Hepatocyte (in vitro differentiated cells): ENCODE results near the gene KLC1. TPM values are rescaled to one million over a fixed set of nuclear protein-coding genes. Genes with fewer than 3 reads are reported as not detected.

Source experiments
- DNase-seq: peaks from one replicate; pipeline ENCODE4 v3.0.0-alpha.2; 2016; ENCODE audit warnings: low spot score
- H2AFZ ChIP-seq: fragments of 200-600 bp; sonication (generic); 2 replicates; pipeline ENCODE4 v1.6.0; 2016; ENCODE audit warnings: antibody characterized with exemption, mild to moderate bottlenecking
- H3K27ac ChIP-seq: fragments of 200-600 bp; sonication (generic); 2 replicates; pipeline ENCODE4 v1.5.1; 2016; ENCODE audit warnings: mild to moderate bottlenecking
- H3K27me3 ChIP-seq: fragments of 200-600 bp; sonication (generic); 2 replicates; pipeline ENCODE4 v1.6.1; 2016
- H3K36me3 ChIP-seq: fragments of 200-600 bp; sonication (generic); replicated peaks from 2 replicates; pipeline ENCODE4 v1.5.1; 2016; ENCODE audit warnings: low read depth; ENCODE audit not compliant: insufficient read depth
- H3K4me1 ChIP-seq: fragments of 200-600 bp; sonication (generic); 2 replicates; pipeline ENCODE4 v1.5.1; 2016; ENCODE audit warnings: mild to moderate bottlenecking, moderate library complexity; ENCODE audit not compliant: insufficient read depth
- H3K4me2 ChIP-seq: fragments of 200-600 bp; sonication (generic); 2 replicates; pipeline ENCODE4 v1.6.0; 2016
- H3K4me3 ChIP-seq: fragments of 200-600 bp; sonication (generic); 2 replicates; pipeline ENCODE4 v1.5.1; 2016; ENCODE audit warnings: mild to moderate bottlenecking
- H3K79me2 ChIP-seq: fragments of 200-600 bp; sonication (generic); 2 replicates; pipeline ENCODE4 v1.6.0; 2017; ENCODE audit warnings: mild to moderate bottlenecking
- H3K9me2 ChIP-seq: fragments of 200-600 bp; sonication (generic); replicated peaks from 2 replicates; pipeline ENCODE4 v1.6.0; 2017; ENCODE audit warnings: mild to moderate bottlenecking; ENCODE audit not compliant: insufficient read depth
- H3K9me3 ChIP-seq: fragments of 200-600 bp; sonication (generic); 2 replicates; pipeline ENCODE4 v1.5.1; 2016; ENCODE audit warnings: low read depth, mild to moderate bottlenecking
- H4K20me1 ChIP-seq: fragments of 200-600 bp; sonication (generic); 2 replicates; pipeline ENCODE4 v1.6.0; 2016; ENCODE audit warnings: mild to moderate bottlenecking; ENCODE audit not compliant: insufficient read depth, poor library complexity, severe bottlenecking
- EZH2 ChIP-seq: fragments of 200-600 bp; sonication (generic); IDR thresholded peaks from 2 replicates; pipeline ENCODE4 v1.6.1; 2016; ENCODE audit warnings: antibody characterized with exemption, mild to moderate bottlenecking, borderline replicate concordance
- EZH2phosphoT487 ChIP-seq: fragments of 200-600 bp; sonication (generic); IDR thresholded peaks from one replicate; pipeline ENCODE4 v1.6.1; 2018; ENCODE audit warnings: antibody characterized with exemption, mild to moderate bottlenecking, low read depth, moderate library complexity; ENCODE audit not compliant: unreplicated experiment, severe bottlenecking
- WGBS: methylation state at CpG from one replicate; pipeline ENCODE4 v1.1.6; 2016; ENCODE audit warnings: low lambda C conversion rate; ENCODE audit errors: missing lambda C conversion rate; 5-methylcytosine and 5-hydroxymethylcytosine counted together
- polyA plus RNA-seq: library from polyadenylated mRNA; unstranded; fragments of >200 nt; fragmentation: Nextera tagmentation; extraction: Ambion mirVana; gene quantifications from 2 replicates; pipeline ENCODE4 v1.2.1, GENCODE V29; 2016
- total RNA-seq: library from RNA; depleted of rRNA; stranded (reverse); fragments of >200 nt; gene quantifications from 2 replicates; pipeline ENCODE4 v1.2.3, GENCODE V29; 2014
- TF ChIP-seq, protein P1 (sequence below): fragments of 200-600 bp; sonication (generic); IDR thresholded peaks from 2 replicates; pipeline ENCODE4 v1.5.1; 2016; ENCODE audit warnings: antibody characterized with exemption, mild to moderate bottlenecking; ENCODE audit not compliant: poor library complexity

KLC1 gene
- total and polyA plus RNA-seq, 2 experiments from 2014 or later, result 95.4 to 115 TPM

DNA sequence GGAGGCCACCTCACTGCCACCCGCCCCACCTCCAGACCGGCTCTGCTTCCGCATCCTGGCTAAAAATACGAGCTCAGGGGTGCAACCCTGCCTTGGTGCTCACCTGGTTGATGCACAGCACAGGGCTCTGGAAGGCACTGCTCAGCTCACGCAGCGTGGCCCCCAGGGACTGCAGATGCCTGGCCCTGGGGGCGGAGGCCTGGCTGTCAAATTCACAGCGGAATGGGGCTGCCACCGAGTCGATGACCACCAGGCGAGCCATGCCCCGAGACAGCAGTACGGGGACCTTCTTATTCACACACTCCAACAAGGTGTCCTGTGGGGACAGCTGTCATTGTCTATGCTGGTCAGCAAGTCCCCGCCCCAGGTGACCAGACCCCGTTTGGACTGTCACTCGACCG is 70.2 kb downstream of the KLC1 start:
- Histone ChIP-seq H3K27ac (no peak overlapping the region), H3K36me3 (no peaks in the 10 kb centered on the region), H4K20me1 (peaks cover 11% of the 10 kb centered on the region), H3K9me3 (no peaks in the 10 kb centered on the region), H3K4me2 (no peak overlapping the region), H2AFZ (no peak overlapping the region), H3K27me3 (no peaks in the 10 kb centered on the region), H3K4me1 (peaks cover 27% of the 10 kb centered on the region), H3K9me2 (no peaks in the 10 kb centered on the region), H3K4me3 (no peak overlapping the region), H3K79me2 (peaks cover 5% of the 10 kb centered on the region)
- DNase-seq, result no peak
- 85% methylated on average over 16 of the region's 17 CpGs for WGBS
- TF ChIP-seq, protein P1, sequence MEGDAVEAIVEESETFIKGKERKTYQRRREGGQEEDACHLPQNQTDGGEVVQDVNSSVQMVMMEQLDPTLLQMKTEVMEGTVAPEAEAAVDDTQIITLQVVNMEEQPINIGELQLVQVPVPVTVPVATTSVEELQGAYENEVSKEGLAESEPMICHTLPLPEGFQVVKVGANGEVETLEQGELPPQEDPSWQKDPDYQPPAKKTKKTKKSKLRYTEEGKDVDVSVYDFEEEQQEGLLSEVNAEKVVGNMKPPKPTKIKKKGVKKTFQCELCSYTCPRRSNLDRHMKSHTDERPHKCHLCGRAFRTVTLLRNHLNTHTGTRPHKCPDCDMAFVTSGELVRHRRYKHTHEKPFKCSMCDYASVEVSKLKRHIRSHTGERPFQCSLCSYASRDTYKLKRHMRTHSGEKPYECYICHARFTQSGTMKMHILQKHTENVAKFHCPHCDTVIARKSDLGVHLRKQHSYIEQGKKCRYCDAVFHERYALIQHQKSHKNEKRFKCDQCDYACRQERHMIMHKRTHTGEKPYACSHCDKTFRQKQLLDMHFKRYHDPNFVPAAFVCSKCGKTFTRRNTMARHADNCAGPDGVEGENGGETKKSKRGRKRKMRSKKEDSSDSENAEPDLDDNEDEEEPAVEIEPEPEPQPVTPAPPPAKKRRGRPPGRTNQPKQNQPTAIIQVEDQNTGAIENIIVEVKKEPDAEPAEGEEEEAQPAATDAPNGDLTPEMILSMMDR, result no peak
- TF ChIP-seq EZH2phosphoT487, result no peak

DNA sequence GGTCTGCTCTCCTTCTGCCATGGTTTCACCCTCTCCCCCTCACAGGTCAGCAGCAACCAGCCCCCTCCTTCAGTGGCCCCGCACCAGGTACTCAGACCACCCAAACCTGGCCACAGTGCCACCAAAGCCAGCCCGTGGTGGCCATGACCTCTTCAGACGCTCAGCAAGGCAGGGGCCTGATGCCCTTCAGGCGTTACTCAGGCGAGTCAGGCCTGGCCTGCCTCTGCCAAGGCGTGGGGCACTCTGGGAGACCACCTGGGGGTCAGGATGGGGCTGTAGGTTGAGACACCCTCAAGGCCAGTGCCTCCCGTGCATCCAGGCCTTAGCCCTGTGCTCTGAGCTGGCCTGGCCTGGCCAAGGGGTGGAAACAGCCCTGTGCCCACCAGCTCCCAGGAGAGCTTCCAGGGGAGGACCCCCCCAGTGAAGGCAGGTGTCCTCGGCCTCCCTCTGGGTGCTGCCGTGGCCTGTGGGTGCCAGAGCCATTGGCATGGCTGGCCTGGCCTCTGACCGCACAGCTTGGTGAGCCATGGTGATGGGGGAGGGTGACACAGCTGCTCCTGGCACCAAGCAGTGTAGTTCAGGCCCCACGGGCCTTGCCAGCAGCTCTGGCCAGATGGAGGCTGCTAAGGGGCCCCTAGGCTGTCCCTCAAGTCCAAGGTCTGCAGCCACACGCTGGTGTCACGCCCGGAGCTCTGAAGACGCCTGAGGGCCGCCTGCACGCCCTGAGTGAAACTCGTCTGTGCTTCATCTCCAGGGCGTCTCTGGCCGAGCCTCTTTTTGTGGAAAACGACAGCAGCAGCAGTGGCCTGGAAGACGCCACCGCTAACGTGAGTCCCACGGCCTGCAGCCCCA is 71.1 kb downstream of the KLC1 start:
- Histone ChIP-seq H4K20me1 (peaks cover 11% of the 10 kb centered on the region), H3K27ac (no peak overlapping the region), H3K4me1 (peaks cover 27% of the 10 kb centered on the region), H3K9me2 (no peaks in the 10 kb centered on the region), H2AFZ (no peak overlapping the region), H3K4me2 (no peak overlapping the region), H3K79me2 (no peaks in the 10 kb centered on the region), H3K4me3 (no peak overlapping the region), H3K9me3 (no peaks in the 10 kb centered on the region), H3K27me3 (no peaks in the 10 kb centered on the region), H3K36me3 (no peaks in the 10 kb centered on the region)
- WGBS, result 85% methylated on average over 25 of the region's 25 CpGs
- no peak for DNase-seq
- TF ChIP-seq EZH2 (no peak), EZH2phosphoT487 (no peak)
- TF ChIP-seq, protein P1, result no peak

DNA sequence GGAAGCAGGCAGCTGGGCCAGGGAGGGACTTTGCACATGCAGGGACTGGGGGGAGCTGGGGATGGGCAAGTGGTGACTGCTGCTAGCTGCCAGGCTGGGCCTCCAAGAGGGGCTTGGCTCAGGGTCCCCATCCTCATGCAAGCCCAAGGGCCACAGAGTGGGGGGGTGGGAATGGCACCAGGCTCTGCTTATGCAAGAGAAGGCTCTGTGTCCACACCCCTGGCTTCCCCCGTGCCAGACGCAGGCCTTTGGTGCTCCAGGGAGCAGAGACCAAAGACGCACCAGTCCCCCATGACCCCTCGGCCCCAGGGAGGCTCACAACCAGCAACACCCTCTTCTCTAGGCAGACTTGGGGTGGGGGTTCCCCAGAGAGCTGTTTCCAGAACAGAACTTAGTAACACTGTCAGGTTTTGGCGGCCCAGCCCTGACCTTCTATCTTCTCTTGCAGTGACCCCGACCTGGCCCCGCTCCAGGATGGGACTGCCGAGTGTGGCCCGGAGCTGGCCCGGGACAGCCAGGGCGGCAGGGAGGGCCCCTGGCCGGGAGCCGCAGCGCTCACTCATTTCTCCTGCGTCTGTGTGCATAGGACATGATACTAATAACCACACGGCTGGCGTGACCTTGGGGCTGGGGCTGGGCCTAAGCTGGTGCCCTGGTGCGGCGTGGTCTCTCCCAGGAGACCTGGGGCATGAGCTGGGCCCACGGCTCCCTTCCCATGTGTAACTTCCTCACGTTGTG is 71.9 kb downstream of the KLC1 start:
- H3K4me2 ChIP-seq, result no peak overlapping the region
- no peak overlapping the region for H3K4me3 ChIP-seq
- H3K4me1 ChIP-seq, result peaks cover 21% of the 10 kb centered on the region
- no peaks in the 10 kb centered on the region for H3K9me2 ChIP-seq
- H2AFZ ChIP-seq, result no peak overlapping the region
- H3K27me3 ChIP-seq, result no peaks in the 10 kb centered on the region
- H3K79me2 ChIP-seq, result no peaks in the 10 kb centered on the region
- H3K9me3 ChIP-seq, result no peaks in the 10 kb centered on the region
- H3K27ac ChIP-seq, result no peak overlapping the region
- H4K20me1 ChIP-seq, result peaks cover 11% of the 10 kb centered on the region
- no peak for DNase-seq
- H3K36me3 ChIP-seq, result no peaks in the 10 kb centered on the region
- WGBS, result 89% methylated on average over 21 of the region's 21 CpGs
- TF ChIP-seq EZH2phosphoT487 (no peak), EZH2 (no peak)
- TF ChIP-seq, protein P1, result no peak
